ENCODE data around the gene KDM8. TPM values are rescaled to one million over a fixed set of nuclear protein-coding genes. Genes with fewer than 3 reads are reported as not detected.

KDM8 gene
- polyA plus RNA-seq, 1 donor = 5.1 TPM

GRCh38 chr16:27229891-27230470, 26.7 kb downstream of the KDM8 start:
- DNase-seq (ENCODE audit: low read depth) = no peak

DNA sequence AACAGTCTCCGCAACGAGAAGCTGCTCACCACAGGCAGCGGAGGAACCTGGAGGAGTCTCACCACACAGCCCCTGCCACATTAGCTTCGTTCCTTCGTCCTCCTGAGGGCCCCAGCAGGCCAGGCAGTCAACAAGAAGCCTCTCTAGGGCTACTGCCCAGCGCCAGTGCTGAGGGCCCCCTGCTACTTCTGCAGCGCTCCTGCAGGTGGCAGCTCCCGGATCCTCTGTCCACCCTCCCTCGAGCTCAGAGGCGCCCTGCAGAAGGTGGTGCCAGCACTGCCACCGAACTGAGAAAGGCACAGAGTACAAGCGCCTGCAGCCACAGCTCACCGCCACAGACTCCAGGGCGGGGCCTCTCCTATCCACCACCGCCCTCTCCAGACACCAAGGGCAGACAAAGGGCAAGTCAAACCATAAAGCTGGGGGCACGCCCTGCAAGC, 27.3 kb downstream of the KDM8 start:
- DNase-seq (ENCODE audit: low read depth) = no peak

- no peak for DNase-seq (ENCODE audit: low read depth)
Measured at GRCh38 chr16:27231692-27232060, 28.4 kb downstream of the KDM8 start.

DNA sequence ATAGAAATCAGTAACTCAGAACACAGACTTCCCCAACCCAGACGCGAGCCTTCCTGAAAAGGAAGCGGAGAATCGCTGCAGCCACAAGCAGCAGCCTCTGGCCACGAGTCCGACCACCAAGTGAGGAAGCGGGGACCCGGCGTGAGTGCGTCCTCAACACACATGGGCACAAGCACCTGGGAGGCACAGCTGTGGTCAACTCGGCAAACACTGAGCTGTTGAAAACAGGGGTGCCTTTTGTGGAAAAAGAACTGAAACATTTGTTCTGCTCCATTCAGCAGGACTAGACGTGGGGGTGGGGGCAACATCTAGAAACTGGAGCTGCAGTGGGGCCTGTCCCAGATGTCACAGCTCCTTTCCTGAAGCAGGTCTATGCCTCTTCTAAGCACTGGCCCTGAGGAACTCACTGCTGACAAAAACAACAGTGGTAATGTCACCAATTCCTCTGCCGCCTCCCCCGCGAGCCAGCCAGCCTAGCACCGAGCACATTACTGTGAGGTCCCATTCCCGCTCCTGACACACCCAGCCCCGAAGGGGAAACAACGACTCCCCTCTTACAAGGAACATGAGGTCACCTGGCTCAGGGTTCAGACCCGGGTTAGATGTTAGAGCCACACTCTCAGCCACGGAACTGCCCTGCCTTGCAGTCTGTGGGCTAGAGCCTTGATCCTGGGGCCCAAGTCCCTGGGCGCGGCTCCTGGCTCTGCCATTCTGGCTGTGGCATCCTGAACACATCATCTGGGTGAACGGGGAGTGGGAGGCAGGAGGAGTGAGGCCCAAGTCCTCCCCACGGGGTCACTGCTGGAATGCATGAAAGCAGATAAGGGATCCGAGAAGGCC, 29.0 kb downstream of the KDM8 start:
- DNase-seq (ENCODE audit: low read depth) = no peak

DNA sequence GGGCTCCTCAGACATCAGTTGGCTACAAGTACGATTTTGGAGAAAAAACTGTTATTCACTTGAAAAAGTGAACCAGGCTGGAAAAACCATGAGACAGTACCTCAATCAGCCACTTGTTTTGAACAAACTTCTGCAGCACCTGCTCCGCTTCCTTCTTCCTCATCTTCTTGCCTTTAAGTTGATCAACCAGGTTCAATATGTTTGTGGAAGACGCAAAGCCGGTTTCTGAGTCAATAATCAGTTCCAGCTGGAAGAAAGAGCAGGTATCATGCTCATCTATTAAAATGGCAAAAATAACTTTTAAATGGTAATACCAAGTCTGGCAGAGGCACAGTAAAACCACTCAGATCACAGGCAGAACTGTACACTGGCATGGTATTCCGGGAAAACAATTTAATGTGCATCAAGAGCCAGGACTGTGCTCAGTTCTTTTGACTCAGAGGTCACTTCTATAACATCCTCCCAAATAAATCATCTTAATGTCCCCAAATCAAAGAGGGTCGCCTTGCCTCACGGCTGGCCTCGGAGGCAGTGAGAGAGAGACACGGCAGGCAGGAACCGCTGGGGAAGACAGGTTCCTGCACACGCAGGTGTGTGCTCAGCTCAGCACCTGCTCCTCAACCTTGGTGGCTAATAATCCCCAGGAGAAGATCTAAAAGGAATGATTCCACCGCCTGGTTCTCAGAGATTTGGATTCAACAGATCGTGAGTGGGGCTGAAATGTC, 29.7 kb downstream of the KDM8 start:
- DNase-seq (ENCODE audit: low read depth) = no peak

GRCh38 chr16:27233731-27234130, 30.4 kb downstream of the KDM8 start:
- DNase-seq (ENCODE audit: low read depth) = no peak

DNA sequence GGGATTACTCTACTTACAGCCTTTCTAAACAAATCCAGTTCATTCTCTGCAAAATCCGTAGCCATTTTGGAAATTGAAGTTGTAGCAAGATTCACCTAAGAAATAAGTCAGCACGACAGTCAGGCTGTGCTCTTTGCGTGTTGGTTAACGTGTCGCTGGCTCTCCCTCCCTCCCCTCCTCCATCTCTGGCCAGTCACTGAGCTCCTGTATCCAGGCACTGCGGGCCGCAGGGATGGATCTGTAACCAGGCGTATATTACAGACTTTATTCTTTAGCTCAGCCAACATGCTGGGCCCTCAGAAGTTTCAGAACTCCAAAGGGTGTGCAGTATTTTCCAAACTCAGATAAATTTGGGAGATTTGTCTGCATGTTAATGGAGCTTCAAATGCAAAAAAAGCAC, 30.8 kb downstream of the KDM8 start:
- DNase-seq (ENCODE audit: low read depth) = no peak

DNA sequence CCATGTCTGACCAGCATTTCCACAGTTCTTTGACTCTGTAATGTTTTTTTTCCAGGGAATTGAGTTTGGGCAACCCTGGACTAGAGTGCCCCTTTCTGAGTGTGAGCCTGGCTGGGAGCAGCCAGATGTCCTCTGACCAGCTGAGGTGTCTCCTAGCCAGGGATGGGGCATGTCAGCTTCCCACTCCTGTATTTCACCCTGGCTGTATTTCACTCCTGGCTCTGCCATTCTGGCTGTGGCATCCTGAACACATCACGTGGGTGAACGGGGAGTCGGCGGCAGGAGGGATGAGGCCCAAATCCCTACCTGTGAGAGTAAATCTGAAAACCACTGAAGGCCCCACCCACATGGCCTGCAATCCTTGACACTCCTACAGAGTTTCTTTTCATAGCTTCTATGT, 31.3 kb downstream of the KDM8 start:
- DNase-seq (ENCODE audit: low read depth) = no peak

DNA sequence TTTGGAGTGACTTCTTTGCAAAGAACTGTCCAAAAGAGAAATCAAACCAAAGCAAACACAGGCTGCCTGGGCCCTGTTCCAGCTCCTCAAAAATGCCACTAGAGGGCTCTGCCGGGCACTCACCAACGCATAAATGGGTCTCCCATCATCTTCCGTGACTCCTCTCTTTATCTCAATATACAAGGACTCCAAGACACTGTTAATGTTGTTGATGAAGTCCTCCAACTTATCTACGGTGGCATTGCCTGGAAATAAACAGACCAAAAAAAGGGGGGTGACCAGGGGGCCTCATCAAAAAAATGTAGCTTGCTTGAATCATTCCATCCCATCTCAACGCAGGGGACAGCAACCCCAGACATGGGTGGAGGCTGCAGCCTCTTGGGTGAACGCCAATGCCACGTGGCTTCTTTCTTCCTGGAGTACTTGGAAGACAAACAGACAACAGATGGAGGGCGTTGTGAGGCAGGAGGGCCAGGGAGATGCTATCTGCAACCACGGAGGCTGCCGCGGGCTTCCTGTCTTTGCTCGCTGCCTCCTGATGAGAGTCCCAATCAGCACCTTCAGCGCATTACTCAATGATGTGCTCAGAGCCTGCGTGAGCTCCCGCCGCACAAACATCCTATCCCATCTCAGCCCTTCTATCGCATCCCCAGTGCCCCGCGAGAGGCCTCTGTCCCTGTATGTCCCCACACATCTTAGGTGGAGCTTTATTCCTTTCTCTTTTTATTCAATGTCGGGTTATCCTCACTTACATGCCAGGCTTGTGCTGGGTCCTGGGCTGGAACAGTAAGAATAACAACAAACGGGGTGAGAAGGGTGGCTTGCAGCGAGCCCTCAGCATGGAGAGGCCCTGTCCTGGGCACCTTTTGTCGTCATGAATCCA, 32.0 kb downstream of the KDM8 start:
- no peak for DNase-seq (ENCODE audit: low read depth)

- DNase-seq (ENCODE audit: low read depth) = no peak
Measured at GRCh38 chr16:27235938-27236245, 32.6 kb downstream of the KDM8 start.

DNA sequence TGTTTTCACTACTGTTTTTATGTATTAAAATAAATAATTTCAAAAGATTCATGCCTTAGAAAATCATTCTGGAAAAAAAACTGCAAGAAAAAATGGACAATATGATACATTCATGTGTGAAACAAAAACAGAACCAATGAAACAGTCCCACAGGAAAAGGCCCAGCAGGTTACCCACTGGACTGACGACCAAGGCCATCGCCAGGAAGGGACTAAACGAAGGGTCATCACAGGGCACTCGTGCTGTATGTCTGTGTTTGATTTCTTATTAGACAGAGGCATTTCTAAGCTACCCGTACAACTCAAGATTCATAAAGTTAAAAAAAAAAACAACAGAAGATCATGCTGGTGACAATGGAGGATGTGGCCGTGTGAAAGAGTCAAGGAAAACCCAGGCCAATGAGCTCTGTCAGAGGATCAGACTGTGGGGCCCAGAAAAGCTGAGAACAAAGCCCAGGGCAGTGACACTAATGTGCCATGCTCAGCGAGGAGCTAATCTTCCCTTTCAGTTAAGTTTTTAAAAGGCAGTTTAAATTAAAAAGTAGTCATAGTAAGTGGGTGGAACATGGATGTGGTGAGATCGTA, 33.4 kb downstream of the KDM8 start:
- DNase-seq (ENCODE audit: low read depth) = no peak

DNA sequence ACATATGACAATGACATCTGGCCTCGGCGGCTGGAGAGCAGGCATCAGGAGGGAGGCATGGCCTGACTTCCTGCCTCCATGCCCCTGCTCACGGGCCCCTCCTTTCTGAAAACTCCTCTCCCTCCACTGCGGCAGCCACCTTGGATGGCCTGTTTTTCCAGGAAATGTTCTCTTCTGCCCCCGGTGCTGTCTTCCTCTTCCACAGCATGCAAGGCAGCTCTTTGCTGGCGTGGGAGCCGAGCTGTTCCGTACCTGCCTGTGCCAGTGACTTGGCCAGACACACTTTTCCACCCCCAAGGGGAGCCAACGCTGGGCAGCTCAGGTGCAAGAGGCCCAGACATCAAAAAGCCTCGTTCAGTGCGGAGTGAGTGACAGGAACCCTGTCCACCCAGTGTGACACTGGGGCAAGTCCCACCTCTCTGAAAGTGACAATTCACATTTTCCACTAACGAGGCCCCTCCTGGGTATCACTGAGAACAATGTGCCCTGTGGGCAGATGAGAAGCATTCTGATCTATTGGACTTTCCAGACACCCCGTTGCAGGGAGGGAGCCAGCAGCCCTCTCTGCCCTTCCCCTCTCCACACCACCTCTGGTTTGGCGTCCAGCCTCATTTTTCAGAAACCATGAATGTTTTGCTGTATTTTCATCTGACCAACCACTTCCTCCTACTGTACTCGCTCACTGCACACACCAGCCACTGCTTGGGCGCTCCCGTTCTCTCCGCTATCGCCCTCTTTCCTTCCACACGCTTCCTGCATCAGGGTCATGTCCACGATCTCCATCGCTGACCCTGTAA, 34.1 kb downstream of the KDM8 start:
- no peak for DNase-seq (ENCODE audit: low read depth)

GRCh38 chr16:27238016-27238587, 34.8 kb downstream of the KDM8 start:
- no peak for DNase-seq (ENCODE audit: low read depth)

GRCh38 chr16:27238591-27238990, 35.3 kb downstream of the KDM8 start:
- no peak for DNase-seq (ENCODE audit: low read depth)

GRCh38 chr16:27239026-27239425, 35.7 kb downstream of the KDM8 start:
- no peak for DNase-seq (ENCODE audit: low read depth)

- no peak for DNase-seq (ENCODE audit: low read depth)
Measured at GRCh38 chr16:27239906-27240655, 36.8 kb downstream of the KDM8 start.

DNA sequence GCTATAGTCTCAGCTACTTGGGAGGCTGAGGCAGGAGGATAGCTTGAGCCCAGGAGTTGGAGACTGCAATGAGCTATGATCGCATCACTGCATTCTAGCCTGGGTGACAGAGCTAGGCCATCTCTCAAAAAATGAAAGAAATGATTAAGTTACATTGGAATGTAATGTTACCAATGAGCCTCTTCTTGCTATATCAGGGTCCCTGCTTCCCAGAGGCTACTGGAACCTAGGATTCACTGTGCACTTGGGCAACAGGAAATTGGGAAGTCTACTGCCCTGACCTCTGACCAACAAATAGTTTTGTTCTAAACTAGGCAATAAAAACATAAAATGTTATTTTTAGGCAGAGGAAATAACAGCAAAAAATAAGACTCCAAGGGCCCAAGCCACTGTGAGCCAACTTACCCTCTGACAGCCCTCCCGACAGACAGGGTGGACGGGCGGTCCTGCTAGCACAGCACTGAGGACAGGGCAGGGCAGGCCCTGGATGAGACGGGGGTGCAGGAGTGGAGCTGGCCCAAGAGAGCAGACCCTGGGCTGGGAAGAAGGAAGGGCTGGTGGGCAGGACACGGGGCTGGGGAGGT, 37.7 kb downstream of the KDM8 start:
- no peak for DNase-seq (ENCODE audit: low read depth)

DNA sequence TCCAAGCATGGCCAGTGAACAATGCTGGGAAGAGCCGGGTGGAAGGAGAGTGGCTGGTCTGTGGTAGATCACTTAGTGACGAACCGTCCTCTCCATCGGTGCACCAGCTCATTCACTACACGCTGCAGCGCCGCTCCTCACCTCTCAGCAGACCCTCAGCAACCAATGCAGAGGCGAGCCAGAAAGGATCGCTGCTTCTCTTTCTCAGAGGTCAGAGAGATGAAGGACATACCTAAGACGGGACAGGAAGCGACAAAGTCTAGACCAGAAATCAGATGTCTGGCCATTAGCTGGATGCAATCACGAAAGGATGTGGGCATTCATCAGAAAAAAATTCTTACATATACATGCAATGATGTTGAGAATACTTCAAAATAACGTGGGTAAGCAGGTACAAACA, 38.3 kb downstream of the KDM8 start:
- no peak for DNase-seq (ENCODE audit: low read depth)

DNA sequence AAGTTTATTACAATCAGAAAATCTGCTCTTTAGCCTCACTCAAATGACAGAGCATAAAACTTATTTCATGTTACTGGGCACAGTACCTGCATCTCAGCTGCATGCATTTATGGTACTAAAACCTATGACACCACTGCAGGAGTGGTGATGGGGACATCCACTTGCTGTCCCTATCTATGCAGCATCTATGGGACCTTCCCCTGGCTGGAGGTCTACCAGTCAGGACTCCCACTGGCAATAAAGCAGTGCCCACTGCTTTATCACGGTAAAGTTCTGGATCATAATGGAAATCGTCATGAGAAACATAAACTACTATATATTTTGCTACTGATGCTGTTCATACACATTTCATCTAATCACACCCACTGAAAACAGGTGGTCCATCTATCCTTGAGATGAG, 39.1 kb downstream of the KDM8 start:
- no peak for DNase-seq (ENCODE audit: low read depth)
